Ramos (cell line): ENCODE measurements around the gene PROCA1.
"Not testable (repeated sequence)": the region's sequence is repeated elsewhere in the genome, so short reads cannot be mapped to it uniquely, and the experiment has no call there.

ENCODE experiments used
- in situ Hi-C: fragments of 300-500 bp; cut with MboI; formaldehyde crosslinking; loops from one replicate; pipeline ENCODE4 v1.14.3; 2022; ENCODE audit warnings: low sequenced_read_pairs; ENCODE audit not compliant: unreplicated experiment

The PROCA1 gene

GRCh38 chr17:28728364-28729200, 16.9 kb upstream of the PROCA1 start, which contains the start of gene NEK8:
TSS of gene NEK8 (plus strand) at chr17:28728788. CDS start at chr17:28728814, 26 bp downstream.
- in situ Hi-C loops, result loop anchor here (25.0 kb wide), 2 partner anchors 834 to 984 kb away; partner anchors contain the start of genes ABHD15 and TP53I13

GRCh38 chr17:28726627-28727491, 15.2 kb upstream of the PROCA1 start:
- in situ Hi-C loops, result loop anchor here (25.0 kb wide), 2 partner anchors 835 to 985 kb away; partner anchors contain the start of genes ABHD15 and TP53I13

GRCh38 chr17:28726226-28726626, 14.5 kb upstream of the PROCA1 start, which contains the start of gene TLCD1:
TSS of gene TLCD1 (minus strand) at chr17:28726233. CDS start at chr17:28726097, 136 bp downstream.
- in situ Hi-C loops, result loop anchor here (25.0 kb wide), 2 partner anchors 836 to 986 kb away; partner anchors contain the start of genes ABHD15 and TP53I13

GRCh38 chr17:28725660-28726225, 14.1 kb upstream of the PROCA1 start:
- in situ Hi-C loops, result loop anchor here (25.0 kb wide), 2 partner anchors 837 to 987 kb away; partner anchors contain the start of genes ABHD15 and TP53I13

GRCh38 chr17:28725166-28725659, 13.5 kb upstream of the PROCA1 start:
- in situ Hi-C loops, result loop anchor here (25.0 kb wide), 2 partner anchors 837 to 987 kb away; partner anchors contain the start of genes ABHD15 and TP53I13

GRCh38 chr17:28724500-28725165, 12.9 kb upstream of the PROCA1 start:
- in situ Hi-C loops, result loop anchor here (25.0 kb wide), 2 partner anchors 838 to 988 kb away; partner anchors contain the start of genes ABHD15 and TP53I13

GRCh38 chr17:28723836-28724499, 12.3 kb upstream of the PROCA1 start:
- in situ Hi-C loops, result not testable (repeated sequence)

GRCh38 chr17:28723159-28723835, 11.6 kb upstream of the PROCA1 start:
- in situ Hi-C loops, result no loop called here

GRCh38 chr17:28722417-28723158, 10.9 kb upstream of the PROCA1 start:
- in situ Hi-C loops, result no loop called here

GRCh38 chr17:28720997-28721329, 9.3 kb upstream of the PROCA1 start:
- in situ Hi-C loops, result not testable (repeated sequence)

- in situ Hi-C loops, result no loop called here
These were observed 8.7 kb upstream of the PROCA1 start for GRCh38 chr17:28720247-28720996.

GRCh38 chr17:28719021-28719433, 7.3 kb upstream of the PROCA1 start:
- in situ Hi-C loops, result no loop called here

- in situ Hi-C loops, result no loop called here
These were observed 6.8 kb upstream of the PROCA1 start for GRCh38 chr17:28718333-28719020.

- in situ Hi-C loops, result no loop called here
These were observed 6.1 kb upstream of the PROCA1 start, which contains the start of gene RAB34 for GRCh38 chr17:28717578-28718332. TSS of gene RAB34 (minus strand) at chr17:28717868. CDS start at chr17:28717266, 602 bp downstream.

- in situ Hi-C loops, result no loop called here
These were observed 5.3 kb upstream of the PROCA1 start for GRCh38 chr17:28716740-28717577.
